BJ (cell line): ENCODE measurements around the gene CLCA4. TPM values are rescaled to one million over a fixed set of nuclear protein-coding genes. Genes with fewer than 3 reads are reported as not detected.

Experiments used
- CTCF ChIA-PET: fragments of 350-600 bp; formaldehyde crosslinking; extraction: SDS; loops from one replicate; lab custom pipeline; 2021; ENCODE audit warnings: antibody characterized with exemption, inconsistent platforms; lab: Yijun Ruan, JAX
- POLR2A ChIA-PET: fragments of 300-600 bp; sonication (Branson Sonifier 250); formaldehyde crosslinking; extraction: SDS; loops from one replicate; lab custom pipeline; 2021; ENCODE audit warnings: antibody characterized with exemption; lab: Charles Lee
- DNase-seq: peaks from one replicate; pipeline ENCODE4 v3.0.0-alpha.2; 2011; ENCODE audit warnings: low read depth
- H3K27me3 ChIP-seq: 2 replicates; pipeline ENCODE4 v1.6.0; 2011; ENCODE audit warnings: low read length; ENCODE audit not compliant: control insufficient read depth, insufficient read depth
- H3K36me3 ChIP-seq: 2 replicates; pipeline ENCODE4 v1.5.1; 2011; ENCODE audit warnings: low read length; ENCODE audit not compliant: control insufficient read depth, insufficient read depth
- H3K4me3 ChIP-seq: 2 replicates; pipeline ENCODE4 v1.5.1; 2011; ENCODE audit warnings: low read depth, mild to moderate bottlenecking, control low read depth, low read length
- polyA plus RNA-seq: library from polyadenylated mRNA; depleted of rRNA; stranded (reverse); fragments of >200 nt; gene quantifications from 2 replicates; pipeline ENCODE4 v1.2.3, GENCODE V29; 2011
- TF ChIP-seq, protein P1 (sequence below): IDR thresholded peaks from 2 replicates; pipeline ENCODE4 v1.5.1; 2011; ENCODE audit warnings: low read depth, mild to moderate bottlenecking, control low read depth, inconsistent platforms, low read length, moderate library complexity; ENCODE audit not compliant: insufficient read depth

CLCA4 gene
- polyA plus RNA-seq, 1 experiment = not detected

DNA sequence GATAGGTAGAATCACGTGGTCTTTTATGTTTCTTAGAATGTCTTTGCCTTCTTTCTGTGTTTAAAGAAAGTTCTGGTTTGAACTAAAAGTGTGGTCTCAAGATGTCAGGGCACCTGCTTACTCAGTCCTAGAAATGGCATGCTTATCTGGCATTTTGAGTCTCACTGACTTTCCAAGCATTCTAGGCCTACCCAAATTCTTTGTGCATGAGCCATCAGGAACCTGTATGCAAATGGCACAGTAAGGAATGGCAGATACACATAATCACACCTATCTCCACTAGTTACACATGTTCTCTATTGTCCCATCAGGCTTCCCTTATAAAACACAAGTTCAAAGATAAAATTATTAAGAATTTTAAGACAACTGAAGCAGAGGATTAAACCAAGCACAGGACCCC lies 29.5 kb upstream of the CLCA4 start:
- Histone ChIP-seq H3K4me3 (no peak overlapping the region), H3K27me3 (no peaks in the 10 kb centered on the region), H3K36me3 (no peaks in the 10 kb centered on the region)
- TF ChIP-seq, protein P1, sequence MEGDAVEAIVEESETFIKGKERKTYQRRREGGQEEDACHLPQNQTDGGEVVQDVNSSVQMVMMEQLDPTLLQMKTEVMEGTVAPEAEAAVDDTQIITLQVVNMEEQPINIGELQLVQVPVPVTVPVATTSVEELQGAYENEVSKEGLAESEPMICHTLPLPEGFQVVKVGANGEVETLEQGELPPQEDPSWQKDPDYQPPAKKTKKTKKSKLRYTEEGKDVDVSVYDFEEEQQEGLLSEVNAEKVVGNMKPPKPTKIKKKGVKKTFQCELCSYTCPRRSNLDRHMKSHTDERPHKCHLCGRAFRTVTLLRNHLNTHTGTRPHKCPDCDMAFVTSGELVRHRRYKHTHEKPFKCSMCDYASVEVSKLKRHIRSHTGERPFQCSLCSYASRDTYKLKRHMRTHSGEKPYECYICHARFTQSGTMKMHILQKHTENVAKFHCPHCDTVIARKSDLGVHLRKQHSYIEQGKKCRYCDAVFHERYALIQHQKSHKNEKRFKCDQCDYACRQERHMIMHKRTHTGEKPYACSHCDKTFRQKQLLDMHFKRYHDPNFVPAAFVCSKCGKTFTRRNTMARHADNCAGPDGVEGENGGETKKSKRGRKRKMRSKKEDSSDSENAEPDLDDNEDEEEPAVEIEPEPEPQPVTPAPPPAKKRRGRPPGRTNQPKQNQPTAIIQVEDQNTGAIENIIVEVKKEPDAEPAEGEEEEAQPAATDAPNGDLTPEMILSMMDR = no peak
- DNase-seq = no peak
- CTCF ChIA-PET = interaction anchor here (2.9 to 3.1 kb wide), 2 partner anchors 9 to 16 kb away, joined by 9 to 14 read pairs; no protein-coding TSS in a partner anchor
- POLR2A ChIA-PET = no interaction called here

DNA sequence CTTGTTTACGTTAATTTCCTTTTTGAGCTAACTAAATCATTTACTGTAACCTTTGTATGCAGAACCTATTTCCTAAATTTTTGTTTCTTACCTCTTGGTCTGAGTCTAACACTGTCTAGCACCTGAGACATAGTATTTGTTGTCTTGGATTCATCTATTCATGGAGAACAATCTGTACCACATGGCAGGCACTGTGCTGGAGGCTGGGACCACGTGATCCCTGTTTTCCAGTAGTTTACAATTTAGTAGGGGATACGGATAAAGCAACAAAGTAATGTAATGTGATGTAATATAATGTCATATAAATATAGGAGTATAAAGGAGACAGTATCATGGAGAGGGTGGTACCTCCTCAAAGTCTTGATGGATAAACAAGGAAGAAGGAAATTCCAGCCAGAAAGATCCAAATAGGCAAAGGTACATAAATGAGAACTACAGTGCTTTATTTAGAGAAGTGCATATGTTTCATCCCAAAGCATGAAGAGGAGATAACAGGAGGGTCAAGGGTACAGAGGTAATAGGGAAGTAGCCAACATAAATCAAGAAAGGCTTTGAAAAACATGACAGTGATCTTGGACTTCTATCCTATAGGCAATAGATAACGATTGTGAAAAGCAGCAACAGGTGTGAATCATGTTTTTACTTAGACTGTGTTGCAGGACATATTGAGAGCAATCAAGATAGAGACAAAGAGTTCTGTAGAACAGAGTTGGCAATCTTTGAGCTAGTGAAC lies 25.9 kb upstream of the CLCA4 start:
- CTCF ChIA-PET = interaction anchor here (1.4 to 1.7 kb wide), 2 partner anchors 16 to 34 kb away, joined by 3 to 4 read pairs; no protein-coding TSS in a partner anchor
- no peaks in the 10 kb centered on the region for H3K27me3 ChIP-seq
- TF ChIP-seq, protein P1 = no peak
- POLR2A ChIA-PET = no interaction called here
- no peaks in the 10 kb centered on the region for H3K36me3 ChIP-seq
- DNase-seq = no peak
- no peak overlapping the region for H3K4me3 ChIP-seq

DNA sequence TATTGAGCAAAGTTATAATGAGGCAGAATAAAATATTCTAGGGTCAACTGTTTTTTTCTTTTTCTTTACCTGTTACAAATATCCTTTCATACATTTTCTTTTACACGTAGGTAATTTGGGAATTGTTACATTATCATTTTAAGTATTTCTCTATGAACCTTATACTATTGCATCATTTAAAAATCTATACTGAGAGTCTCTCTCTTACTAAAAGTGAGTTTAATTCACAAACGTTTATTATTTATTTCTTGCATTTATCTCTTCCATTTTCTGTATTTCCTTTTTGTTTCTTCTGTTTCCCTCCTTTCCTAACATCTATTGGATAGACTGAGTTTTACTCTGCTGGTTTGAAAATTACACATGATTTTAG lies 25.4 kb upstream of the CLCA4 start:
- Histone ChIP-seq H3K27me3 (no peaks in the 10 kb centered on the region), H3K36me3 (no peaks in the 10 kb centered on the region), H3K4me3 (no peak overlapping the region)
- TF ChIP-seq, protein P1 = no peak
- CTCF ChIA-PET = interaction anchor here (1.4 kb wide), 1 partner anchor 35 kb away, joined by 3 read pairs; no protein-coding TSS in a partner anchor
- DNase-seq = no peak
- POLR2A ChIA-PET = no interaction called here

DNA sequence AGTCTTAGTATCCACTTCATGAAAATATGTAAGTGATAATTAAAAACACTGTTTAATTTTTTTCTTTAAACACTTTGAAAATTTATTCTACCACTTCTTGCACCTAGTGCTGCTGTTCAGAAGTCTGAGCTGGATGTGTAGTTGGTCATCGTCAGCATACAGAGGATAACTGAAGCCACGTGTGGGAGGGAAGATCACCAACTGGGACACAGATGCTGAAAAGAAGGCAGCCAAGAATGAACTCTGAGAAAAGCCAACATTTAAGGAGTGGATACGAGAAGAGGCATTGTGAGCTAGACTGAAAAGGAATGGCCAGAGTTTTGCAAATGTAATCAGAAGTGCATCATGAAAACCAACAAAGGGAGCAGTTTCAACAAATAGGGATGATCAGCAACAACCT lies 24.6 kb upstream of the CLCA4 start:
- TF ChIP-seq, protein P1 = no peak
- DNase-seq = no peak
- Histone ChIP-seq H3K4me3 (no peak overlapping the region), H3K36me3 (no peaks in the 10 kb centered on the region), H3K27me3 (no peaks in the 10 kb centered on the region)
- CTCF ChIA-PET = interaction anchor here (1.4 kb wide), 1 partner anchor 35 kb away, joined by 3 read pairs; no protein-coding TSS in a partner anchor
- POLR2A ChIA-PET = no interaction called here

DNA sequence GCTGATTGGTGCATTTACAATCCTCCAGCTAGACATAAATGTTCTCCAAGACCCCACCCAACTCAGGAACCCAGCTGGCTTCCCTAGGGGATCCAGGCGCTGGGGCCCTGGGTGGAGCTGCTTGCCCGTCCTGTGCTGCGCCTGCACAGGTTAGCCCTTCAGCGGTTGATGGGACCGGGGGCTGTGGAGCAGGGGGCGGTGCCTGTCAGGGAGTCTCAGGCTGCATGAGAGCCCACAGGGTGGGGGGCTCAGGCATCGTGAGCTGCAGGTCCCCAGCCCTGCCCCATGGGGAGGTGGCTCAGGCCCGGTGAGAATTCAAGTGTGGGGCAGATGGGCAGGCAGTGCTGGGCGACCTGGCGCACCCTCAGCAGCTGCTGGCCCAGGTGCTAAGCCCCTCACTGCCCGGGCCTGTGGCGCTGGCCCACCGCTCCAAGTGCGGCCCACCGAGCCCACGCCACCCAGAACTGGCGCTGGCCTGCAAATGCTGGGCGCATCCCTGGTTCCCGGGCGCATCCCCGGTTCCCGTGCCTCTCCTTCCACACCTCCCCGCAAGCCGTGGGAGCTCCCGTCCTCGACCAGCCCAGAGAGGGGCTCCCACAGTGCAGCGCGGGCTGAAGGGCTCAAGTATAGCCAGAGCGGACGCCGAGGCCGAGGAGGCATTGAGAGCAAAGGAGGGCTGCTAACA lies 23.1 kb upstream of the CLCA4 start:
- no peak overlapping the region for H3K4me3 ChIP-seq
- H3K27me3 ChIP-seq = no peaks in the 10 kb centered on the region; the same call in 1 of the 2 replicates
- DNase-seq = no peak
- CTCF ChIA-PET = no interaction called here
- TF ChIP-seq, protein P1 = no peak
- POLR2A ChIA-PET = no interaction called here
- no peaks in the 10 kb centered on the region for H3K36me3 ChIP-seq
